Frontal cortex (tissue), 4 donors: ENCODE data around the gene BSND. TPM values are rescaled to one million over a fixed set of nuclear protein-coding genes. Genes with fewer than 3 reads are reported as not detected.

Experiments
- DNase-seq, 2 donors: peaks; one replicate each; pipeline ENCODE4 v3.0.0; 2012; ENCODE audit warnings: low spot score in 2 of 2
- FAIRE-seq: peaks from 2 replicates; lab custom pipeline; 2012; peaks lifted over from hg19 to GRCh38; lab: Jason Lieb, UNC
- total RNA-seq: library from RNA; depleted of rRNA; stranded (reverse); fragments of >200 nt; gene quantifications from one replicate; pipeline ENCODE4 v1.2.3, GENCODE V29; 2014
- donor health status: control.
- donor health status: control.
- donor health status: control.

Gene BSND
- total RNA-seq, 1 donor from 2014 or later, result not detected

DNA sequence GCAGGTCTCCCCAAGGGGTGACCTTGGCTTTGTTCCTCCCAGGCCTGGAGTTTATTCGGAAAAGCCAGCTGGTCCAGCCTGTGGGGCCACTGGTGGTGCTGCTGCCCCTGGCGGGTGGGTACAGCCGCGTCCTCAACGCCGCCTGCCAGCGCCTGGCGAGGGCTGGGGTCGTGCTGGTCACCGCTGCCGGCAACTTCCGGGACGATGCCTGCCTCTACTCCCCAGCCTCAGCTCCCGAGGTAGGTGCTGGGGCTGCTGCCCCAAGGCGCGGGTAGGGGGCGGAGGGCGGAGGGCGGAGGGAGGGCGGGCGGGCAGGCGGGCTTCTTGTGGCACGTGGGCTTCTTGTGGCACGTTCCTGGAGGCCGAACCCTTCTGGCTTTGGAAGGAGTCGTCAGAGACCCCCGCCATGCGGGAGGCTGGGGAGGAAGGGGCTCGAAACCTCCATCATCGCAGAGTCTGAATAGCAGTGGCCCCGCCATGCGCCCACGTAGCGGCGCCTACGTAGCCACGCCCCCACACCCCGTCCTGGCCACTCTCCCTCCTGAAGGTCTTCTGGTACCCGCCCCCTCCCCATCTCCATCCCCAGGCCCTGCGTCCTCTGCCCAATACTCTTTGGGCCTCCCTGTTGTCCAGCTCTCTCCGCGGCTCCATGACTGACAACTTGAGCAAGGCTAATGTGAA lies 57.4 kb downstream of the BSND start:
- DNase-seq (no peak), FAIRE-seq (no peak)

DNA sequence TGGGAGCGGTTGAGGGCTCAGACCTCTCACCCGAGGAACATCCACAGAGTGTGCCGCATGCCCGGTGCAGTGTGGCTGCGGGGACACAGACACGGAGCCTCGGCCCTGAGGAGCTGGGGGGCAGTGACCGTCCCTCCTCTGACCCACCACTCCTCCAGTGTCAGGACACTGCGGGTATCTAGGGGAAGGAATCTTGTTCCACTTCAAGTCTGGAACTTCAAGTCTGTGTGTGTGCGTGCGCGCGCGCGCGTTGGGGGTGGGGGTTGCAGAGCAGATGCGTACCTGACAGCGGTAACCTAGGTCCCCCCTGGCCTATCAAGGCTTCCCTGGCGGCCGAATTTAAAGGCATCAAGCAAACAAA lies 57.9 kb downstream of the BSND start:
- DNase-seq (no peak), FAIRE-seq (no peak)

DNA sequence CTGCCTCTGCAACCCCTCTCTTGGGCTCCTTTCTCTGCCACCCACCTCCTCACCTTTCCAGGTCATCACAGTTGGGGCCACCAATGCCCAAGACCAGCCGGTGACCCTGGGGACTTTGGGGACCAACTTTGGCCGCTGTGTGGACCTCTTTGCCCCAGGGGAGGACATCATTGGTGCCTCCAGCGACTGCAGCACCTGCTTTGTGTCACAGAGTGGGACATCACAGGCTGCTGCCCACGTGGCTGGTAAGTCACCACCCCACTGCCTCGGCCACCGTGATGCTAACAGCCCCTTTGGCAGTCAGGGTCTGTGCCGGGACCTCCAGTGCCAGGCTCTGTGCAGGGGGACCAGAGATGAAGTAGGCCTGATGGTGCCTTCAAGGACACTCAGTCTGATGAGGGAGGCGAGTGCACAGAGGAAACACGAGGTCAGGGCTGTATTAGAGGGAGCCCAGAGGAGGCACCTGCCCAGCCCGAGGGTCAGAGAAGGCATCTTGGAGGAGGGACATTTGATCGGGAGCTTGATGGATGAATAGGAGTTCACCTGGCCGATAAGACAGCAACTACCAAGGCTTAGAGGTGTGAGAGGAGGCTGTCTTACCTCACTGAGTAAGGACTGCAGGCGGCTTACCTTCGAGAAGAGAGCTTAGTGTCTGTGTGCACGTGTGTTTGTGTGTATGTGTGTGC lies 58.7 kb downstream of the BSND start:
- no peak for FAIRE-seq
- DNase-seq, result no peak

DNA sequence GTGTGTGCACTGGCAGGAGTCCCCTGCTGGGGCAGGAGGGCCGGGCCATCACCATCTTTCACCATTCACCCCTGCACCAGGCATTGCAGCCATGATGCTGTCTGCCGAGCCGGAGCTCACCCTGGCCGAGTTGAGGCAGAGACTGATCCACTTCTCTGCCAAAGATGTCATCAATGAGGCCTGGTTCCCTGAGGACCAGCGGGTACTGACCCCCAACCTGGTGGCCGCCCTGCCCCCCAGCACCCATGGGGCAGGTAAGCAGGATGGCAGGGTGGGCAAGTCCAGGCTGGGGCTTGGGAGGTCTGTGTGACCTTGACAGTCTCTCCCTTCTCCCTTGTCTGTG lies 59.2 kb downstream of the BSND start:
- DNase-seq (no peak), FAIRE-seq (no peak)

GRCh38 chr1:55059302-55060132 lies 60.8 kb downstream of the BSND start:
- no peak for DNase-seq
- no peak for FAIRE-seq

- DNase-seq (no peak), FAIRE-seq (no peak)
Measured at GRCh38 chr1:55060133-55060999, 61.6 kb downstream of the BSND start.

DNA sequence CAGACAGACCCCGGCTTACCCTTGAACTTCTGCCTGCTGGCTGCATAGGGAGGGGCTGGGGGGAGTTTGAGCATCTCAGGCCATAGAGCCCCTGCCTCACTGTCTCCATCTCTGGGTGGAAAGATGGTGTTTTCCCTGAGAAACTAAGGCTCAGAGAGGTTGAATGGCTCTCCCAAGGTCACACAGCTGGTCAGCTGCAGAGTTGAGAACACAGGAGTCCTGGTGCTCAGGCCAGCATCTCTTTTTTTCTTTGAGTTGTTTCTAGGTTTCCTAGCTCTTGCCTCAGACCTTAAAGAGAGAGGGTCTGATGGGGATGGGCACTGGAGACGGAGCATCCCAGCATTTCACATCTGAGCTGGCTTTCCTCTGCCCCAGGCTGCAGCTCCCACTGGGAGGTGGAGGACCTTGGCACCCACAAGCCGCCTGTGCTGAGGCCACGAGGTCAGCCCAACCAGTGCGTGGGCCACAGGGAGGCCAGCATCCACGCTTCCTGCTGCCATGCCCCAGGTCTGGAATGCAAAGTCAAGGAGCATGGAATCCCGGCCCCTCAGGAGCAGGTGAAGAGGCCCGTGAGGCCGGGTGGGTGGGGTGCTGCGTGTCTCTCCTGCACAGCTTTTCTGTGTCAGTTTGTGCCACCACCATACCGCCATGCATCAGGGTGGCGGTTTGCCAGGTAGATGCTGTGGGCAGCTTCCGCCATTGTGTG lies 62.4 kb downstream of the BSND start:
- no peak for FAIRE-seq
- DNase-seq, result no peak

Other genes with a start within 250 kb of the BSND start
- gene PARS2, start 234.4 kb upstream of the BSND start, total RNA-seq, result 3.3 TPM
- under 0.01 TPM for gene TTC22, start 197.6 kb upstream of the BSND start, total RNA-seq
- 47.3 TPM for gene DHCR24, start 111.7 kb upstream of the BSND start, total RNA-seq
- gene TMEM61, start 18.3 kb upstream of the BSND start, total RNA-seq, result not detected
- gene PCSK9, start 40.6 kb downstream of the BSND start, total RNA-seq, result 4.1 TPM
- gene USP24, start 216.4 kb downstream of the BSND start, total RNA-seq, result 67.3 TPM